MM.1S (cell line): Measurements from ENCODE around the gene ABCC9.
"Not testable (repeated sequence)": the region's sequence is repeated elsewhere in the genome, so short reads cannot be mapped to it uniquely, and the experiment has no call there.

Experiments used
- DNase-seq: peaks from one replicate; pipeline ENCODE4 v3.0.0-alpha.2; 2015
- H2AFZ ChIP-seq: fragments of 300-600 bp; sonication (generic); 2 replicates; pipeline ENCODE4 v1.6.0; 2016; ENCODE audit warnings: antibody characterized with exemption, low read length
- H3F3A ChIP-seq: fragments of 300-600 bp; sonication (generic); 2 replicates; pipeline ENCODE4 v1.6.1; 2016; ENCODE audit warnings: mild to moderate bottlenecking, antibody characterized with exemption, low read length, moderate library complexity, mixed read lengths; ENCODE audit not compliant: insufficient read depth
- H3K27ac ChIP-seq: fragments of 300-600 bp; sonication (generic); 2 replicates; pipeline ENCODE4 v1.5.1; 2016; ENCODE audit warnings: mild to moderate bottlenecking, low read length
- H3K27me3 ChIP-seq: fragments of 300-600 bp; sonication (generic); replicated peaks from 2 replicates; pipeline ENCODE4 v1.6.0; 2016; ENCODE audit warnings: low read length; ENCODE audit not compliant: insufficient read depth
- H3K36me3 ChIP-seq: fragments of 300-600 bp; sonication (generic); replicated peaks from 2 replicates; pipeline ENCODE4 v1.6.1; 2016; ENCODE audit warnings: mild to moderate bottlenecking, low read length, mixed read lengths; ENCODE audit not compliant: insufficient read depth
- H3K4me1 ChIP-seq: fragments of 300-600 bp; sonication (generic); 2 replicates; pipeline ENCODE4 v1.6.1; 2016; ENCODE audit warnings: low read length, mixed read lengths
- H3K4me2 ChIP-seq: fragments of 300-600 bp; sonication (generic); 2 replicates; pipeline ENCODE4 v1.6.0; 2016; ENCODE audit warnings: low read depth, low read length
- H3K4me3 ChIP-seq: fragments of 300-600 bp; sonication (generic); 2 replicates; pipeline ENCODE4 v1.5.1; 2016; ENCODE audit warnings: low read length, mixed read lengths
- H3K79me2 ChIP-seq: fragments of 300-600 bp; sonication (generic); 2 replicates; pipeline ENCODE4 v1.6.1; 2016; ENCODE audit warnings: mixed run types, low read length, mixed read lengths
- H3K9ac ChIP-seq: fragments of 300-600 bp; sonication (generic); 2 replicates; pipeline ENCODE4 v1.6.1; 2016; ENCODE audit warnings: low read length, mixed read lengths
- H3K9me2 ChIP-seq: fragments of 300-600 bp; sonication (generic); replicated peaks from 2 replicates; pipeline ENCODE4 v1.6.1; 2016; ENCODE audit warnings: mild to moderate bottlenecking, low read length, mixed read lengths; ENCODE audit not compliant: insufficient read depth
- H3K9me3 ChIP-seq: fragments of 300-600 bp; sonication (generic); replicated peaks from 2 replicates; pipeline ENCODE4 v1.6.1; 2016; ENCODE audit warnings: mild to moderate bottlenecking, low read length, mixed read lengths; ENCODE audit not compliant: insufficient read depth
- H4K20me1 ChIP-seq: fragments of 300-600 bp; sonication (generic); 2 replicates; pipeline ENCODE4 v1.6.1; 2016; ENCODE audit warnings: mild to moderate bottlenecking, low read length, moderate library complexity, mixed read lengths; ENCODE audit not compliant: insufficient read depth
- CTCF ChIP-seq: fragments of 300-600 bp; sonication (generic); IDR thresholded peaks from 2 replicates; pipeline ENCODE4 v1.5.1; 2016; ENCODE audit warnings: antibody characterized with exemption, low read length, mixed read lengths
- EZH2 ChIP-seq: fragments of 300-600 bp; sonication (generic); optimal IDR thresholded peaks from 2 replicates; pipeline ENCODE3; 2017; ENCODE audit warnings: low read depth, mild to moderate bottlenecking, antibody characterized with exemption, low read length, mixed read lengths
- EZH2phosphoT487 ChIP-seq: fragments of 300-600 bp; sonication (generic); IDR thresholded peaks from 2 replicates; pipeline ENCODE4 v1.6.1; 2018; ENCODE audit warnings: antibody characterized with exemption, low read length

Gene ABCC9

DNA sequence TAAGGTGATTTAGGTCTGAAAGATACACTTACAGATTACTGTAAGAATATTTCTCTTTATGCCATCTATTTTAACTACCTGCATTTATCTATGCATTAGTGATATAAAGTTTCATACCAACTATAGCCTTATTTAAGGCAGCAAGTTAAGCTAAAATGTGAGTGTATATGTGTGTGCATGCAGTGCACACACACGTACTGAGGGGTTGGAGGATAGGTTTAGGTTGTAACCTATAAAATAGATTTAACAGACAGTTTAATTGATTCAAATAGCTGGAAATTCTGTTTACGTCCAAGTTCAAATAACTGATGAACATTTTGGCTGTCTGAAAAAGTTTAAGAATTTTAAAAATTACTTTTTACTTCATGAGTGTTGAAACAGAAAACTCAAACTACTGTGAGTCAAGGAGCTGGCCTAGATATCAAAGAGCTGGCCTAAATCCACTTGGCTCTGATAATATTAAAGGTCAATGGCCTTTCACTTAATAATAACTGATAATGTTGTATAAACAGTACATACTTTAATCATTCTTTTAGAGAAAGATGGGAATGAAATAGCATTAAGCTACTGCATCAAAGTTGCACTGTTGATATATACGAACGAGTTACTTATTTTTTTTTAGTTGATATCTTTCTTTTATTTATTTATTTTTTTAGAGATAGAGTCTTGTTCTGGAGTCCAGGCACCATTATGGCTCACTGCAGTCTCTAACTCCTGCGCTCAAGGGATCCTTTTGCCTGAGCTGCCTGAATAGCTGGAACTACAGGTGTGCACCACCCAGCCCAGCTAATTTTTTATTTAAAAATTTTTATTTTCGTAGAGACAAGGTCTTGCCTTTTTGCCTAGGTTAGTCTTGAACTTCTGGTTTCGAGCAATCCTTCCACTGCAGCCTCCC lies 152.9 kb downstream of the ABCC9 start:
- Histone ChIP-seq H3K36me3 (no peaks in the 10 kb centered on the region), H3K9ac (no peak overlapping the region), H3K9me3 (no peaks in the 10 kb centered on the region), H4K20me1 (no peaks in the 10 kb centered on the region), H3K4me2 (no peak overlapping the region), H3K27ac (no peak overlapping the region), H3F3A (no peaks in the 10 kb centered on the region), H3K4me1 (no peaks in the 10 kb centered on the region), H3K27me3 (no peaks in the 10 kb centered on the region), H2AFZ (no peak overlapping the region), H3K4me3 (no peak overlapping the region), H3K79me2 (no peaks in the 10 kb centered on the region), H3K9me2 (no peaks in the 10 kb centered on the region)
- no peak for TF ChIP-seq CTCF
- no peak for TF ChIP-seq EZH2phosphoT487
- TF ChIP-seq EZH2, result no peak
- DNase-seq, result no peak

GRCh38 chr12:21786041-21786531 lies 155.1 kb downstream of the ABCC9 start:
- Histone ChIP-seq H3K9me3 (no peaks in the 10 kb centered on the region), H3K79me2 (no peaks in the 10 kb centered on the region), H3K27me3 (no peaks in the 10 kb centered on the region), H3K4me1 (no peaks in the 10 kb centered on the region), H3K9me2 (no peaks in the 10 kb centered on the region), H3K36me3 (no peaks in the 10 kb centered on the region), H4K20me1 (no peaks in the 10 kb centered on the region), H2AFZ (no peak overlapping the region), H3F3A (no peaks in the 10 kb centered on the region), H3K9ac (no peak overlapping the region), H3K4me3 (no peak overlapping the region), H3K27ac (no peak overlapping the region), H3K4me2 (no peak overlapping the region)
- TF ChIP-seq EZH2, result no peak
- no peak for DNase-seq

- not testable (repeated sequence) for H3F3A ChIP-seq, H2AFZ ChIP-seq, H3K27ac ChIP-seq, H3K9me3 ChIP-seq, DNase-seq, H3K9ac ChIP-seq, H3K9me2 ChIP-seq, H4K20me1 ChIP-seq, H3K27me3 ChIP-seq, H3K36me3 ChIP-seq, H3K4me2 ChIP-seq, H3K4me1 ChIP-seq, H3K79me2 ChIP-seq, H3K4me3 ChIP-seq
Observed at GRCh38 chr12:21782723-21783122, 158.5 kb downstream of the ABCC9 start.

DNA sequence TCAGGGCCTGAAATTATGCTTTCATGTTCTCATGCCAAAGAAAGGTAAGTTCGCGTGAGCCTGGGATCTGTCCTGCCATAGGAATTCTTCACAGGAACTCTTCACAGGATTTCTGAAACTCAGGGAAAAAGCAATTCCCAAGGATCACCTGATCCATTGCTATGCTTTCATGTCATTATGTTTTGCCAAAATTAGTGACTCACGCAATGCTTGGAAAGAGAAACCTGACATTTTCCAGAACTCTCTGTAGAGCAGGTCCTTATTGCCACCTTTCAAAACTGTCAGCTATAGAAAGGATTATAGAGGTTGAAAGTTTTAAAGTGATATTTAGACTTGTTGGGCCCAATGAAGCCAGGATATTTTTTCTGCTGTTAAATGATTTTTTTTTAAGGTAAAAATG lies 160.4 kb downstream of the ABCC9 start:
- no peak overlapping the region for H3K27ac ChIP-seq
- no peaks in the 10 kb centered on the region for H3K79me2 ChIP-seq
- TF ChIP-seq EZH2, result no peak
- no peak for TF ChIP-seq CTCF
- no peak for TF ChIP-seq EZH2phosphoT487
- no peak overlapping the region for H2AFZ ChIP-seq
- H4K20me1 ChIP-seq, result no peaks in the 10 kb centered on the region
- no peaks in the 10 kb centered on the region for H3F3A ChIP-seq
- H3K9me3 ChIP-seq, result no peaks in the 10 kb centered on the region
- H3K4me2 ChIP-seq, result no peak overlapping the region
- no peak overlapping the region for H3K4me3 ChIP-seq
- H3K4me1 ChIP-seq, result no peaks in the 10 kb centered on the region
- no peaks in the 10 kb centered on the region for H3K9me2 ChIP-seq
- H3K36me3 ChIP-seq, result no peaks in the 10 kb centered on the region
- DNase-seq, result no peak
- no peaks in the 10 kb centered on the region for H3K27me3 ChIP-seq
- H3K9ac ChIP-seq, result no peak overlapping the region
